Measurements from ENCODE around the gene NPY5R. TPM values are rescaled to one million over a fixed set of nuclear protein-coding genes. Genes with fewer than 3 reads are reported as not detected.

Gene NPY5R
- total RNA-seq, 1 experiment from 2014 or later, result not detected

- no peaks in the 10 kb centered on the region for H3K36me3 Mint-ChIP-seq (ENCODE audit: insufficient read depth, unreplicated experiment)
- intact Hi-C loops (cut with micrococcal nuclease), result no loop called here
- BruUV-seq (replicated peaks), result no TSS peak
Measured at GRCh38 chr4:163392328-163392727, 48.6 kb downstream of the NPY5R start.

DNA sequence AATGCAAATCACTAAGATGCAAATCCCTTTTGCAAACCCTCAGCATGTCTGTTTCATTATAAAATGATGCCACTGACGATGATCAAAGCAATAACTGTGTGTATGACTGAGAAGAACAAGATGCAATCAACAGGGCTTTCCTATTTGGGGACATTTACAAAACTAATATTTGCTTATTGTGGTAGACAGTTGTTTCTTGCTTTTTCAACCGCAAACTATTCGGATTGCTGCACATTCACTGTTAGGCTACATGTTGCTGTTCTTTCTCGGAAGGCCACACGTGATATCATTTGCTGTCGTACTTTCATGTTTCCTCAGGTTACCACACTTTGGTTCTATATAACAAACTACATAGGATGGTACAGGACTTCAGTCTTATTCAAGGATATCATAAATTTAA lies 49.8 kb downstream of the NPY5R start:
- H3K9me3 Mint-ChIP-seq (ENCODE audit: unreplicated experiment), result no peaks in the 10 kb centered on the region
- no peak for DNase-seq (ENCODE audit: unreplicated experiment)
- peaks cover 7% of the 10 kb centered on the region for H3K4me1 Mint-ChIP-seq (ENCODE audit: insufficient read depth, unreplicated experiment)
- ChIA-PET CTCF (no interaction called here), POLR2A (no interaction called here)
- TF ChIP-seq, protein P1, sequence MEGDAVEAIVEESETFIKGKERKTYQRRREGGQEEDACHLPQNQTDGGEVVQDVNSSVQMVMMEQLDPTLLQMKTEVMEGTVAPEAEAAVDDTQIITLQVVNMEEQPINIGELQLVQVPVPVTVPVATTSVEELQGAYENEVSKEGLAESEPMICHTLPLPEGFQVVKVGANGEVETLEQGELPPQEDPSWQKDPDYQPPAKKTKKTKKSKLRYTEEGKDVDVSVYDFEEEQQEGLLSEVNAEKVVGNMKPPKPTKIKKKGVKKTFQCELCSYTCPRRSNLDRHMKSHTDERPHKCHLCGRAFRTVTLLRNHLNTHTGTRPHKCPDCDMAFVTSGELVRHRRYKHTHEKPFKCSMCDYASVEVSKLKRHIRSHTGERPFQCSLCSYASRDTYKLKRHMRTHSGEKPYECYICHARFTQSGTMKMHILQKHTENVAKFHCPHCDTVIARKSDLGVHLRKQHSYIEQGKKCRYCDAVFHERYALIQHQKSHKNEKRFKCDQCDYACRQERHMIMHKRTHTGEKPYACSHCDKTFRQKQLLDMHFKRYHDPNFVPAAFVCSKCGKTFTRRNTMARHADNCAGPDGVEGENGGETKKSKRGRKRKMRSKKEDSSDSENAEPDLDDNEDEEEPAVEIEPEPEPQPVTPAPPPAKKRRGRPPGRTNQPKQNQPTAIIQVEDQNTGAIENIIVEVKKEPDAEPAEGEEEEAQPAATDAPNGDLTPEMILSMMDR (IDR thresholded peaks at IDR 0.05; ENCODE audit: unreplicated experiment), result no peak
- no peaks in the 10 kb centered on the region for H3K36me3 Mint-ChIP-seq (ENCODE audit: insufficient read depth, unreplicated experiment)
- H3K4me3 Mint-ChIP-seq (ENCODE audit: unreplicated experiment), result no peak overlapping the region
- no TSS peak for BruUV-seq (replicated peaks)
- no peak overlapping the region for H3K27ac Mint-ChIP-seq (ENCODE audit: low read depth, unreplicated experiment)
- intact Hi-C loops (cut with micrococcal nuclease), result no loop called here
- no peaks in the 10 kb centered on the region for H3K27me3 Mint-ChIP-seq (ENCODE audit: insufficient read depth, unreplicated experiment)

More at GRCh38 chr4:163392328-163392727, 48.6 kb downstream of the NPY5R start:
- no peak overlapping the region for H3K4me3 Mint-ChIP-seq (ENCODE audit: unreplicated experiment)
- H3K27ac Mint-ChIP-seq (ENCODE audit: low read depth, unreplicated experiment), result no peak overlapping the region
- TF ChIP-seq, protein P1 (IDR thresholded peaks at IDR 0.05; ENCODE audit: unreplicated experiment), result no peak
- DNase-seq (ENCODE audit: unreplicated experiment), result no peak
- no peaks in the 10 kb centered on the region for H3K27me3 Mint-ChIP-seq (ENCODE audit: insufficient read depth, unreplicated experiment)
- POLR2A ChIA-PET, result interaction anchor here (0.7 kb wide), 1 partner anchor 102 kb away, joined by 3 read pairs; the partner anchor contains the start of gene TMA16
- CTCF ChIA-PET, result interaction anchor here (0.6 to 1.7 kb wide), 2 partner anchors 12 to 1355 kb away, joined by 3 to 4 read pairs; no protein-coding TSS in a partner anchor
- H3K9me3 Mint-ChIP-seq (ENCODE audit: unreplicated experiment), result no peaks in the 10 kb centered on the region
- H3K4me1 Mint-ChIP-seq (ENCODE audit: insufficient read depth, unreplicated experiment), result peaks cover 7% of the 10 kb centered on the region

- no peaks in the 10 kb centered on the region for H3K9me3 Mint-ChIP-seq (ENCODE audit: unreplicated experiment)
- H3K27ac Mint-ChIP-seq (ENCODE audit: low read depth, unreplicated experiment), result no peak overlapping the region
- H3K36me3 Mint-ChIP-seq (ENCODE audit: insufficient read depth, unreplicated experiment), result no peaks in the 10 kb centered on the region
- intact Hi-C loops (cut with micrococcal nuclease), result no loop called here
- H3K4me1 Mint-ChIP-seq (ENCODE audit: insufficient read depth, unreplicated experiment), result peaks cover 7% of the 10 kb centered on the region
- no peak overlapping the region for H3K4me3 Mint-ChIP-seq (ENCODE audit: unreplicated experiment)
- no peak for DNase-seq (ENCODE audit: unreplicated experiment)
- POLR2A ChIA-PET, result no interaction called here
- TF ChIP-seq, protein P1 (IDR thresholded peaks at IDR 0.05; ENCODE audit: unreplicated experiment), result no peak
- CTCF ChIA-PET, result no interaction called here
- H3K27me3 Mint-ChIP-seq (ENCODE audit: insufficient read depth, unreplicated experiment), result no peaks in the 10 kb centered on the region
- BruUV-seq (replicated peaks), result no TSS peak
Measured at GRCh38 chr4:163395055-163395454, 51.4 kb downstream of the NPY5R start.

DNA sequence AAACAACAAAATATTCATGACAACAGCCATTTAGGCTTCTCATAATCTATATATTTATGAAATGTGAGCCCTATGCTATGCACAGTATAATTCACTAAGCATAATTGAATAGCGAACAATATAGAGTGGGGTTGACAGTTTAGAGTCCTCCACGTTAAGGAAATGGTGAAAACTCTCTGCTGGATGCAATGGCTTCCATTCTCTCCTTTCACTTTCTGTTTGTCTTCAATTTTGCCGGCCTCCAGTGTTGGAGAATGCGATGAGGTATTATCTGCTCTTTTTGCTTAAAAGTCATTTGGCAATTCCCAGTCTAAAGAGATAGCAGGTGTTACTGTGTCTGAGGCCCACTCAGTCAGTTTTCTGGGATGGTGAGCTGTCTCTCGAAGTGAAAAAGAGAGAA lies 52.1 kb downstream of the NPY5R start:
- H3K4me3 Mint-ChIP-seq (ENCODE audit: unreplicated experiment), result peak overlapping the region; percentile 44
- POLR2A ChIA-PET, result interaction anchor here (0.6 kb wide), 1 partner anchor 55 kb away, joined by 3 read pairs; no protein-coding TSS in a partner anchor
- H3K27ac Mint-ChIP-seq (ENCODE audit: low read depth, unreplicated experiment), result no peak overlapping the region
- H3K9me3 Mint-ChIP-seq (ENCODE audit: unreplicated experiment), result no peaks in the 10 kb centered on the region
- TF ChIP-seq, protein P1 (IDR thresholded peaks at IDR 0.05; ENCODE audit: unreplicated experiment), result no peak
- peak; percentile 16 for DNase-seq (ENCODE audit: unreplicated experiment)
- peaks cover 7% of the 10 kb centered on the region for H3K4me1 Mint-ChIP-seq (ENCODE audit: insufficient read depth, unreplicated experiment)
- CTCF ChIA-PET, result no interaction called here
- H3K36me3 Mint-ChIP-seq (ENCODE audit: insufficient read depth, unreplicated experiment), result no peaks in the 10 kb centered on the region
- intact Hi-C loops (cut with micrococcal nuclease), result no loop called here
- H3K27me3 Mint-ChIP-seq (ENCODE audit: insufficient read depth, unreplicated experiment), result no peaks in the 10 kb centered on the region
- no TSS peak for BruUV-seq (replicated peaks)
